ENCODE measurements around the gene MSRB2.

MSRB2 gene

DNA sequence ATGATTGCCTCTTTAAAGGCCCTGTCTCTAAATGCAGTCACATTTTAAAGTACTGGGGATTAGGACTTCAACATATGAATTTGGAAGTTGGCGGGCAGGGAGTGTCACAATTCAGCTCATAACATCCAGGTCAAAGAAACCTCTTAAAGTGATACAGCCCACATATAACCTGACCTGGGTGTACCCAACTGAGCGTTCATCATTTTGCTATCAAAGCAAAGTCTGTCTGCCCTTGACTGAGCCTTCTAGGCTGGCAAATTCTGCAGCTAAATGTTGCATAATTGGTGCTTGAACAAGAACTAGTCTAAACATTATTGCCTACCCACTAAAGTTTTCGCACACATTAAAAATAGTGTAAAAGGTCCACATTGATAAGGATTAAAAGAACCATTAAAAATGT, 3.7 kb downstream of the MSRB2 start:
- H3K36me3 ChIP-seq (ENCODE audit: control insufficient read depth, insufficient read depth, low read length): no peaks in the 10 kb centered on the region
- DNase-seq (ENCODE audit: extremely low read depth, insufficient read length): no peak
- TF ChIP-seq, protein P1, sequence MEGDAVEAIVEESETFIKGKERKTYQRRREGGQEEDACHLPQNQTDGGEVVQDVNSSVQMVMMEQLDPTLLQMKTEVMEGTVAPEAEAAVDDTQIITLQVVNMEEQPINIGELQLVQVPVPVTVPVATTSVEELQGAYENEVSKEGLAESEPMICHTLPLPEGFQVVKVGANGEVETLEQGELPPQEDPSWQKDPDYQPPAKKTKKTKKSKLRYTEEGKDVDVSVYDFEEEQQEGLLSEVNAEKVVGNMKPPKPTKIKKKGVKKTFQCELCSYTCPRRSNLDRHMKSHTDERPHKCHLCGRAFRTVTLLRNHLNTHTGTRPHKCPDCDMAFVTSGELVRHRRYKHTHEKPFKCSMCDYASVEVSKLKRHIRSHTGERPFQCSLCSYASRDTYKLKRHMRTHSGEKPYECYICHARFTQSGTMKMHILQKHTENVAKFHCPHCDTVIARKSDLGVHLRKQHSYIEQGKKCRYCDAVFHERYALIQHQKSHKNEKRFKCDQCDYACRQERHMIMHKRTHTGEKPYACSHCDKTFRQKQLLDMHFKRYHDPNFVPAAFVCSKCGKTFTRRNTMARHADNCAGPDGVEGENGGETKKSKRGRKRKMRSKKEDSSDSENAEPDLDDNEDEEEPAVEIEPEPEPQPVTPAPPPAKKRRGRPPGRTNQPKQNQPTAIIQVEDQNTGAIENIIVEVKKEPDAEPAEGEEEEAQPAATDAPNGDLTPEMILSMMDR (IDR thresholded peaks at IDR 0.05; ENCODE audit: insufficient read depth, low read length, poor library complexity, severe bottlenecking): no peak
- no peaks in the 10 kb centered on the region for H3K27me3 ChIP-seq (replicated peaks; ENCODE audit: control insufficient read depth, insufficient read depth, low read length)
- no peak overlapping the region for H3K4me3 ChIP-seq (replicated peaks; ENCODE audit: low read depth, low read length)

DNA sequence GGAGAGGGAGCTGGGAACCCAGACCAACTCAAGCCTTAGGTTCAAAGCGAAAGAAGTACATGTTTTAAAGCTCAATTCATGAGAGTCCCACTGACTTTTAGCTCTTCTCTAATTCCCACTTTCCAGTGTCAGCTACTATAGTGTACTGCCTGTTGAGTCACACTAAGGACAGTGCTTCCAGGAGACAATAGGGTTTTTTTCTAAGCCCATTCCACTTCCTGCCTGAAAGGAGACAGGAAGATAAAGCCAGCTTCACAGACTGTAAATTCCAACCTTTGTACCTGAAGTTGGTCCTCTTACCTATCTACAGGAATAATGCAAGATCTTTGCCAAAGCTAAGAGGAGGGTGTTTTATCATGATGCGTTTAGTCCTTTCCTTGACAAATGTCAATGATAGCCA, 4.4 kb downstream of the MSRB2 start:
- no peaks in the 10 kb centered on the region for H3K27me3 ChIP-seq (replicated peaks; ENCODE audit: control insufficient read depth, insufficient read depth, low read length)
- no peaks in the 10 kb centered on the region for H3K36me3 ChIP-seq (ENCODE audit: control insufficient read depth, insufficient read depth, low read length)
- no peak overlapping the region for H3K4me3 ChIP-seq (replicated peaks; ENCODE audit: low read depth, low read length)
- TF ChIP-seq, protein P1 (IDR thresholded peaks at IDR 0.05; ENCODE audit: insufficient read depth, low read length, poor library complexity, severe bottlenecking): no peak
- no peak for DNase-seq (ENCODE audit: extremely low read depth, insufficient read length)

DNA sequence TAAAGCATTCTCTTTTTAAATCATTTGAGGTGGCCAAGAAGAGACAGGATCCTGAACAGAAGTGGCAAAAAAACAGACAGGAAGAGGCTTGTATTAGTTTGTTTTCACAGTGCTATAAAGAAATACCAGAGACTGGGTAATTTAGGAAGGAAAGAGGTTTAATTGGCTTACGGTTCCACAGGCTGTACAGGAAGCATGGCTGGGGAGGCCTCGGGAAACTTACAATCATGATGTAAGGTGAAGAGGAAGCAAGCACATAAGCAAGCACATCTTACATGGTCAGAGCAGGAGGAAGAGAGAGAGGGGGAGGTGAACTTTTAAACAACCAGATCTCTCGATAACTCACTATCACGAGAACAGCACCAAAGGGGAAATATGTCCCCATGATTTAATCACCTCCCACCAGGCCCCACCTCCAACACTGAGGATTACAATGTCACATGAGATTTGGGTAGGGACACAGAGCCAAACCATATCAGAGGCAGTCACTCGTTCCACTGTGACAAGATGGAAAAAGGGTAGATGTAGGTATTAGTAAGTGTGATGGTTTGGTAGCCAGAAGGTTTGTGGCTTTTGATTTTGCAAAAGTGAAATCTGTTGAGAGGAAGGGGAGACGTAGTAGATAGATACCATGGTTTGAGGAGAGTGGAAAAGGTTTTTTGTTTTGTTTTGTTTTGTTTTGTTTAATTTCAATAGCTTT, 5.1 kb downstream of the MSRB2 start:
- H3K36me3 ChIP-seq (ENCODE audit: control insufficient read depth, insufficient read depth, low read length): no peaks in the 10 kb centered on the region
- no peak for DNase-seq (ENCODE audit: extremely low read depth, insufficient read length)
- TF ChIP-seq, protein P1 (IDR thresholded peaks at IDR 0.05; ENCODE audit: insufficient read depth, low read length, poor library complexity, severe bottlenecking): no peak
- no peak overlapping the region for H3K4me3 ChIP-seq (replicated peaks; ENCODE audit: low read depth, low read length)
- H3K27me3 ChIP-seq (replicated peaks; ENCODE audit: control insufficient read depth, insufficient read depth, low read length): no peaks in the 10 kb centered on the region

DNA sequence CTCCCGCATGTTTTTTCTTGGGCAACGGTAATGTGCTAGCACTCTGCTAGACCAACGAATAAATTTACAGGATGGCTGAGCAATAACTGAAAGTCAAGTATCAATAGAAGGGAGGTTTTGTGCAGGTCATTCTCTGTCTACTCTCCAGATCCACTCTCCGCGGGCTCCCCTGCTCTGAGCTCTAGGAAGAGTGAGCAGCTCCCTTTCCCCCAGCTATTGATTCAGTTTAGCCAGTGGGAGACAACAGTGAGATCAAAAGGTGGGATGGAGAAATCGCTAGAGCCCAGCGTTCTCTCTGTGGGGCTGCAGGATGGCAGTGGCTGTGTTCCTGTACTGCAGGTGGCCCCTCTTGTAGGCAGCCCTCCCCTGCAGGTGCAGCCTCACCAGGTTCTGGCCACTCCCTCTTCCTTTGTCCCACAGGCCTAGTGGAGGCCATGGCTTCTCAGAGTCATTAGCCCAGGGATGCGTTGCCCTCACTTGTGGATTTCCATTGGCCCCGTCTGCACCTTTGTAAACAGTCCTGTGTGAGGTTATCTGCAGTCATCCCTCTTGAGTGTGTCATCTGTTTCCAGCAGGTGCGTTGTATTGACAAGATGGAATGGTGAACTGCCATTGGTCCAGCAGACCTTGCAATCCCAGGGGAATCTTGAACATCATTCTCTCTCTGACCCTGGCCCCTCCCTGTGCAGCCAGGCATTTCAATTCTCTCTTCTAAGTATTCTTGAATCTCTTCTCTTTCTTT, 11.1 kb downstream of the MSRB2 start:
- peaks cover 6% of the 10 kb centered on the region for H3K36me3 ChIP-seq (ENCODE audit: control insufficient read depth, insufficient read depth, low read length)
- no peak overlapping the region for H3K4me3 ChIP-seq (replicated peaks; ENCODE audit: low read depth, low read length)
- DNase-seq (ENCODE audit: extremely low read depth, insufficient read length): no peak
- TF ChIP-seq, protein P1 (IDR thresholded peaks at IDR 0.05; ENCODE audit: insufficient read depth, low read length, poor library complexity, severe bottlenecking): no peak
- no peaks in the 10 kb centered on the region for H3K27me3 ChIP-seq (replicated peaks; ENCODE audit: control insufficient read depth, insufficient read depth, low read length)

DNA sequence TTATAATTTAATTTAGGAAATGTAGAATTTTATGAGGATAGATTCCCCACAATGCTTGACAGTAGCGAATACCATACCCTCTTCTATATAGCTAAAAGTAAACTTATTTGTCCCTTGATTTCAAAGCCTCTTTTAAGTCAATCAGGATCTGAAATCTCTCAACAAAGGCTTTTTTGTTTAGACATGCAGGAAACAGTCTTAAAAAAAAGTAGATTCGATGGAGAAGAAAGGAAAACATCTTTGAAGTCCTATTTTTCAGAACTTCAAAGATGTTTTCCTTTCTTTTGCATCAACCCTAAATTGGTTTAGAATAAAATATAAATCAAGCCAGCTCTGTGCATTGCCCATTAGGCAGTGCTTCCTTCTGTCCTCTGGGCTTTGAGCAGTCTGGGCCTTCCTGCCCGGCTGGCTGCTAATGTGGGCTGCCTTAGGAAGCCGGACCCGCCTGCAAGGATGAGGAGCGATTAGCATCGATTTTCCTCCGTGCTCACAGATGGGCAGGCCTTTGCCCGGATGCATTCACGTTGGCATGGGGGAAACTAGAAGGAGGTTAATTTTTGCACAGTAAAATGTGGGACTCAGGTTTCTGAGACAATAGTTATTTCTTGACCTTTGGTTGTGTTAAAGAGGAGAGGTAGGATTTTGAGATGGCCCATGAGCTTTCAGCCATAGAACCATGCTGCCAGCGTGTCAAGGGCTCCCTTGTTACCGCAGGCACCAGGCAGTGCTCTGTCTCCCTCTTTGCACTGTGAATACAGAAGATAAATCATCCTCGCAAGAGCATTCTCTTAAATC, 15.5 kb downstream of the MSRB2 start:
- Histone ChIP-seq H3K4me3 (replicated peaks; ENCODE audit: low read depth, low read length) (no peak overlapping the region), H3K36me3 (ENCODE audit: control insufficient read depth, insufficient read depth, low read length) (peaks cover 7% of the 10 kb centered on the region), H3K27me3 (replicated peaks; ENCODE audit: control insufficient read depth, insufficient read depth, low read length) (no peaks in the 10 kb centered on the region)
- TF ChIP-seq, protein P1 (IDR thresholded peaks at IDR 0.05; ENCODE audit: insufficient read depth, low read length, poor library complexity, severe bottlenecking): no peak
- no peak for DNase-seq (ENCODE audit: extremely low read depth, insufficient read length)
